Liver (tissue), 9 donors: ENCODE results near the gene ELOB. TPM values are rescaled to one million over a fixed set of nuclear protein-coding genes. Genes with fewer than 3 reads are reported as not detected.

ENCODE experiments used
- DNase-seq: peaks from one replicate; pipeline ENCODE4 v3.0.0-alpha.2; 2017; ENCODE audit warnings: low spot score
- H3K27ac ChIP-seq, 2 donors: one replicate each; pipeline ENCODE4 v1.7.0; 2013; ENCODE audit warnings: inconsistent platforms in 2 of 2, low read length in 2 of 2, control low read depth in 1 of 2, low read depth in 1 of 2, mild to moderate bottlenecking in 1 of 2
- H3K27me3 ChIP-seq, 4 donors: one replicate each; pipeline versions ENCODE4 v1.6.1 to v1.7.0; 2013; ENCODE audit warnings: low read length in 3 of 4, inconsistent platforms in 1 of 4, mild to moderate bottlenecking in 1 of 4, moderate library complexity in 1 of 4; ENCODE audit not compliant: control insufficient read depth in 4 of 4, insufficient read depth in 4 of 4
- H3K36me3 ChIP-seq, 4 donors: one replicate each; pipeline versions ENCODE4 v1.6.1 to v1.7.0; 2013; ENCODE audit warnings: low read length in 3 of 4, mild to moderate bottlenecking in 3 of 4, low read depth in 1 of 4, moderate library complexity in 1 of 4; ENCODE audit not compliant: control insufficient read depth in 4 of 4, insufficient read depth in 3 of 4
- H3K4me1 ChIP-seq, 4 donors: one replicate each; pipeline versions ENCODE4 v1.6.1 to v1.7.0; 2013; ENCODE audit warnings: low read length in 3 of 4, mild to moderate bottlenecking in 3 of 4, moderate library complexity in 1 of 4; ENCODE audit not compliant: control insufficient read depth in 4 of 4, insufficient read depth in 4 of 4
- H3K4me3 ChIP-seq, 3 donors: one replicate each; pipeline versions ENCODE4 v1.6.1 to v1.7.0; 2013; ENCODE audit warnings: low read length in 3 of 3, control low read depth in 1 of 3, low read depth in 1 of 3, mild to moderate bottlenecking in 1 of 3
- H3K9ac ChIP-seq, 2 donors: one replicate each; pipeline ENCODE4 v1.7.0; 2013; ENCODE audit warnings: low read length in 2 of 2, mild to moderate bottlenecking in 2 of 2, moderate library complexity in 2 of 2, control low read depth in 1 of 2, low read depth in 1 of 2
- H3K9me3 ChIP-seq, 4 donors: one replicate each; pipeline versions ENCODE4 v1.6.1 to v1.7.0; 2013; ENCODE audit warnings: low read length in 3 of 4; ENCODE audit not compliant: control insufficient read depth in 4 of 4
- ATF3 ChIP-seq: IDR thresholded peaks from 2 replicates; pipeline ENCODE4 v1.6.1; 2016; ENCODE audit warnings: antibody characterized with exemption
- EGR1 ChIP-seq, 2 donors: IDR thresholded peaks; 2 replicates each; pipeline ENCODE4 v1.6.1; 2016 to 2018; ENCODE audit warnings: antibody characterized with exemption in 2 of 2, low read depth in 2 of 2
- FOXA1 ChIP-seq: IDR thresholded peaks from 2 replicates; pipeline ENCODE4 v1.6.1; 2016; ENCODE audit warnings: antibody characterized with exemption
- GABPA ChIP-seq, 2 donors: IDR thresholded peaks in 1 of 2; conservative IDR thresholded peaks in 1 of 2; 2 replicates each; pipeline ENCODE4 v1.6.1; 2016; ENCODE audit warnings: antibody characterized with exemption in 2 of 2, mild to moderate bottlenecking in 1 of 2, moderate library complexity in 1 of 2
- HNF4A ChIP-seq, 2 donors: conservative IDR thresholded peaks; 2 replicates each; pipeline ENCODE4 v1.6.1; 2016; ENCODE audit warnings: antibody characterized with exemption in 2 of 2, mild to moderate bottlenecking in 2 of 2
- HNF4G ChIP-seq: IDR thresholded peaks from 2 replicates; pipeline ENCODE4 v1.6.1; 2016; ENCODE audit warnings: antibody characterized with exemption
- MAX ChIP-seq: IDR thresholded peaks from 2 replicates; pipeline ENCODE4 v1.6.1; 2016; ENCODE audit warnings: antibody characterized with exemption
- NR2F2 ChIP-seq: IDR thresholded peaks from 2 replicates; pipeline ENCODE4 v1.6.1; 2016; ENCODE audit warnings: antibody characterized with exemption
- RAD21 ChIP-seq, 2 donors: IDR thresholded peaks; 2 replicates each; pipeline ENCODE4 v1.6.1; 2016; ENCODE audit warnings: antibody characterized with exemption in 2 of 2, mild to moderate bottlenecking in 2 of 2
- RXRA ChIP-seq, 2 donors: IDR thresholded peaks; 2 replicates each; pipeline ENCODE4 v1.6.1; 2017 to 2018; ENCODE audit warnings: antibody characterized with exemption in 2 of 2, mild to moderate bottlenecking in 1 of 2
- SP1 ChIP-seq: IDR thresholded peaks from 2 replicates; pipeline ENCODE4 v1.6.1; 2018; ENCODE audit warnings: antibody characterized with exemption, mild to moderate bottlenecking
- TAF1 ChIP-seq: conservative IDR thresholded peaks from 2 replicates; pipeline ENCODE4 v1.6.1; 2016; ENCODE audit warnings: antibody characterized with exemption, mild to moderate bottlenecking
- YY1 ChIP-seq: IDR thresholded peaks from 2 replicates; pipeline ENCODE4 v1.6.1; 2016; ENCODE audit warnings: antibody characterized with exemption, mild to moderate bottlenecking
- WGBS: extraction: QIAGEN DNeasy Blood & Tissue Kit; methylation state at CpG from one replicate; pipeline ENCODE4 v1.1.7; 2013; 5-methylcytosine and 5-hydroxymethylcytosine counted together
- polyA plus RNA-seq, 2 donors: library from polyadenylated mRNA; stranded (reverse) in 1 of 2; unstranded in 1 of 2; fragments of 200-250 nt in 1 of 2; fragments of >200 nt in 1 of 2; fragmentation: Nextera tagmentation in 1 of 2; extraction: Ambion mirVana in 1 of 2; gene quantifications; one replicate each; pipeline versions ENCODE4 v1.2.1 to v1.2.3, GENCODE V29; 2013 to 2015
- total RNA-seq, 2 donors: library from RNA; depleted of rRNA; stranded (reverse); fragments of >200 nt; gene quantifications; one replicate each; pipeline ENCODE4 v1.2.3, GENCODE V29; 2014
- TF ChIP-seq, protein P1 (sequence below): IDR thresholded peaks from 2 replicates; pipeline ENCODE4 v1.6.1; 2016; ENCODE audit warnings: antibody characterized with exemption
- TF ChIP-seq, protein P2 (sequence below): IDR thresholded peaks from 2 replicates; pipeline ENCODE4 v1.6.1; 2016; ENCODE audit warnings: antibody characterized with exemption, mild to moderate bottlenecking
- donor health status: healthy.
- donor health status: healthy.
- donor health status: healthy.
- donor health status: healthy.
- donor health status: healthy.

ELOB gene
- total RNA-seq, result 100 to 1,000 TPM; 114 to 395 TPM
- 100 to 1,000 TPM; 252 to 374 TPM for polyA plus RNA-seq

GRCh38 chr16:2777231-2777902, at the start of gene ELOB:
Gene ELOB (minus strand): TSS chr16:2777280. CDS start chr16:2777239, 41 bp downstream.
- TF ChIP-seq NR2F2 (peak; percentile 30), YY1 (peak; percentile 98), RXRA (IDR thresholded peaks at IDR 0.05) (no peak), FOXA1 (no peak)
- WGBS, result under 1% methylated on average over 70 of the region's 70 CpGs
- H3K9me3 ChIP-seq, result no peaks in the 10 kb centered on the region
- H3K27me3 ChIP-seq, result no peaks in the 10 kb centered on the region
- peaks cover 10 to 24% (median 18%) of the 10 kb centered on the region in 4 donors for H3K4me1 ChIP-seq
- peak within 1 kb of the TSS; percentile 91 to 99 for H3K27ac ChIP-seq
- H3K4me3 ChIP-seq, result peak within 1 kb of the TSS; percentile 90 to 95 (median 93)
- H3K9ac ChIP-seq, result peak within 1 kb of the TSS; percentile 86 to 89
- H3K36me3 ChIP-seq, result peaks cover 2 to 18% (median 5%) of the 10 kb centered on the region in 4 donors
- peak; percentile 90 for DNase-seq

DNA sequence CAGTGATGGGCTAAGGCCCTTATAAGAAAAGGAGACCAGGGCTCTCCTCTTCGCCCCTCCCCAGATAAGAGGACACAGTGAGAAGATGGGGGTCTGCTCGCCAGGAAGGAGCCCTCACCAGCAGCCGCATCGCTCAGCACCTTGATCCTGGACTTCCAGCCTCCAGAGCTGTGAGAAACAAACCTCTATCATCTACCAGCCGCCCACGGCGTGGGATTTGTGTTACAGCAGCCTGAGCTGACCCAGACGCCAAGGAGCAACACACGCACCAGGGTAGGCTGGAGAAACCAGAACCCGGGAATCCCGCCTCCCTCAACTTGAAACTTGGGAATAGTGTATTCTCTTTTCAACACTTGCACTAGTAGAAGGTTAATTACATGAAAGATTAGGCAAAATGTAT, 48.8 kb upstream of the ELOB start:
- H3K9ac ChIP-seq, result no peak overlapping the region
- WGBS, result 81% methylated on average over 11 of the region's 11 CpGs
- H3K4me3 ChIP-seq, result no peak overlapping the region
- no peaks in the 10 kb centered on the region for H3K9me3 ChIP-seq
- H3K27ac ChIP-seq, result no peak overlapping the region
- H3K36me3 ChIP-seq, result no peaks in the 10 kb centered on the region
- DNase-seq, result no peak
- peaks cover 0 to 3% (median 1%) of the 10 kb centered on the region in 4 donors for H3K27me3 ChIP-seq
- H3K4me1 ChIP-seq, result no peaks in the 10 kb centered on the region
- TF ChIP-seq, protein P1, sequence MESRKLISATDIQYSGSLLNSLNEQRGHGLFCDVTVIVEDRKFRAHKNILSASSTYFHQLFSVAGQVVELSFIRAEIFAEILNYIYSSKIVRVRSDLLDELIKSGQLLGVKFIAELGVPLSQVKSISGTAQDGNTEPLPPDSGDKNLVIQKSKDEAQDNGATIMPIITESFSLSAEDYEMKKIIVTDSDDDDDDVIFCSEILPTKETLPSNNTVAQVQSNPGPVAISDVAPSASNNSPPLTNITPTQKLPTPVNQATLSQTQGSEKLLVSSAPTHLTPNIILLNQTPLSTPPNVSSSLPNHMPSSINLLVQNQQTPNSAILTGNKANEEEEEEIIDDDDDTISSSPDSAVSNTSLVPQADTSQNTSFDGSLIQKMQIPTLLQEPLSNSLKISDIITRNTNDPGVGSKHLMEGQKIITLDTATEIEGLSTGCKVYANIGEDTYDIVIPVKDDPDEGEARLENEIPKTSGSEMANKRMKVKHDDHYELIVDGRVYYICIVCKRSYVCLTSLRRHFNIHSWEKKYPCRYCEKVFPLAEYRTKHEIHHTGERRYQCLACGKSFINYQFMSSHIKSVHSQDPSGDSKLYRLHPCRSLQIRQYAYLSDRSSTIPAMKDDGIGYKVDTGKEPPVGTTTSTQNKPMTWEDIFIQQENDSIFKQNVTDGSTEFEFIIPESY, result no peak
- TF ChIP-seq FOXA1 (no peak), RXRA (IDR thresholded peaks at IDR 0.05) (no peak), HNF4A (conservative IDR thresholded peaks at IDR 0.05) (no peak), EGR1 (IDR thresholded peaks at IDR 0.05; ENCODE audit: low read depth in 2 of 2) (no peak), HNF4G (no peak), YY1 (no peak), GABPA (IDR thresholded peaks at IDR 0.05 in 1 of 2, conservative IDR thresholded peaks at IDR 0.05 in 1 of 2) (no peak), ATF3 (no peak), RAD21 (IDR thresholded peaks at IDR 0.05) (no peak), MAX (no peak), NR2F2 (no peak), TAF1 (no peak), SP1 (no peak)
- TF ChIP-seq, protein P2, sequence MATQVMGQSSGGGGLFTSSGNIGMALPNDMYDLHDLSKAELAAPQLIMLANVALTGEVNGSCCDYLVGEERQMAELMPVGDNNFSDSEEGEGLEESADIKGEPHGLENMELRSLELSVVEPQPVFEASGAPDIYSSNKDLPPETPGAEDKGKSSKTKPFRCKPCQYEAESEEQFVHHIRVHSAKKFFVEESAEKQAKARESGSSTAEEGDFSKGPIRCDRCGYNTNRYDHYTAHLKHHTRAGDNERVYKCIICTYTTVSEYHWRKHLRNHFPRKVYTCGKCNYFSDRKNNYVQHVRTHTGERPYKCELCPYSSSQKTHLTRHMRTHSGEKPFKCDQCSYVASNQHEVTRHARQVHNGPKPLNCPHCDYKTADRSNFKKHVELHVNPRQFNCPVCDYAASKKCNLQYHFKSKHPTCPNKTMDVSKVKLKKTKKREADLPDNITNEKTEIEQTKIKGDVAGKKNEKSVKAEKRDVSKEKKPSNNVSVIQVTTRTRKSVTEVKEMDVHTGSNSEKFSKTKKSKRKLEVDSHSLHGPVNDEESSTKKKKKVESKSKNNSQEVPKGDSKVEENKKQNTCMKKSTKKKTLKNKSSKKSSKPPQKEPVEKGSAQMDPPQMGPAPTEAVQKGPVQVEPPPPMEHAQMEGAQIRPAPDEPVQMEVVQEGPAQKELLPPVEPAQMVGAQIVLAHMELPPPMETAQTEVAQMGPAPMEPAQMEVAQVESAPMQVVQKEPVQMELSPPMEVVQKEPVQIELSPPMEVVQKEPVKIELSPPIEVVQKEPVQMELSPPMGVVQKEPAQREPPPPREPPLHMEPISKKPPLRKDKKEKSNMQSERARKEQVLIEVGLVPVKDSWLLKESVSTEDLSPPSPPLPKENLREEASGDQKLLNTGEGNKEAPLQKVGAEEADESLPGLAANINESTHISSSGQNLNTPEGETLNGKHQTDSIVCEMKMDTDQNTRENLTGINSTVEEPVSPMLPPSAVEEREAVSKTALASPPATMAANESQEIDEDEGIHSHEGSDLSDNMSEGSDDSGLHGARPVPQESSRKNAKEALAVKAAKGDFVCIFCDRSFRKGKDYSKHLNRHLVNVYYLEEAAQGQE, result no peak
